GM12891 (cell line): ENCODE measurements around the gene SLC7A1.

Experiments used
- PAX5 ChIP-seq: IDR thresholded peaks from 2 replicates; pipeline ENCODE4 v1.6.1; 2011; ENCODE audit warnings: low read length, moderate library complexity, mild to moderate bottlenecking; ENCODE audit not compliant: insufficient read depth, severe bottlenecking
- POLR2A ChIP-seq: IDR thresholded peaks from 2 replicates; pipeline ENCODE4 v1.6.1; 2011; ENCODE audit warnings: low read depth, low read length, control low read depth
- POLR2AphosphoS5 ChIP-seq: IDR thresholded peaks from 2 replicates; pipeline ENCODE4 v1.6.1; 2011; ENCODE audit warnings: low read depth, low read length, control low read depth
- TAF1 ChIP-seq: IDR thresholded peaks from 2 replicates; pipeline ENCODE4 v1.6.1; 2011; ENCODE audit warnings: low read depth, low read length, control low read depth

DNA sequence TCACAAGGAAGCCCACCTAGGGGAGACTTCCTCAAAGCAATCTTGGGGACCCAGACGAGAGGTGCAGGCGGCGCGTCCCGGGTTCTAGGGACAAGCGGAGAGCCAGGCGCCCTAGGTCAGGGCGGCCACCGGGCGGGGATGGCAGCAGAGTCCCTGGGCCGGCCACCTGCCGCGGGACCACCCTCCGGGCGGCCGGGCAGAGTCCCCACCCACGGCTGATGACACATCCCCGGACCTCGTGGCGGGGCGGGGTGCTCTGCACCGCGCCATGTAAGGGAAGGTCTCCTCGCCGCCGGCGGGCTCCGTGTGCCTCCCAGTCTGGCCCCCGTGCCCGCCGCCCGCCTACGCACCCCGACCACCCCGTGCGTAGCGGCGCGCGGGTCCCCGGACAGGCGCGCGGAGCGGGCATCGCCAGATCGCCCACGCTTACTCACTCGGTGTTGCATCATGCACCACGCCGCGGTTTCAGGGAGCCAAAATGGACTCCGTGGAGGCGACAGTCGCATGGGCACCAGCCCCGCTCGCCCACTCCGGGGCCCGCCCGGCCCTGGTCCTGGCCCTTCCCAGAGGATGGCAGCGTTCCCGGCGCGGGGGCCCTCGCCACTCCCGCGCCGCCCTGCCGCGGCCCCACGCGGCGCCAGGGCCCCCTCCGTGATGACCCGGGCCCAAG lies 643 bp downstream of the SLC7A1 start:
- TF ChIP-seq POLR2A (peak; percentile 42; the same call in 1 of the 2 replicates), TAF1 (peak; percentile 10; the same call in 1 of the 2 replicates), POLR2AphosphoS5 (peak; percentile 73), PAX5 (no peak)
